Aorta (tissue), 5 donors: ENCODE measurements around the gene MDK. TPM values are rescaled to one million over a fixed set of nuclear protein-coding genes. Genes with fewer than 3 reads are reported as not detected.

Experiments
- ATAC-seq: fragments of 200-7000 bp; cut with Tn5 transposase; one replicate; pipeline ENCODE4 v1.9.1; 2022; ENCODE audit warnings: moderate library complexity; ENCODE audit not compliant: low FRiP score
- DNase-seq, 2 donors: peaks; one replicate each; pipeline ENCODE4 v3.0.0-alpha.2; 2020
- H3K27ac ChIP-seq, 2 donors: one replicate each; pipeline ENCODE4 v1.5.1; 2013; ENCODE audit warnings: low read length in 2 of 2, mild to moderate bottlenecking in 2 of 2, moderate library complexity in 2 of 2, control low read depth in 1 of 2, inconsistent platforms in 1 of 2, low read depth in 1 of 2
- H3K27me3 ChIP-seq, 2 donors: one replicate each; pipeline ENCODE4 v1.6.1; 2013; ENCODE audit warnings: control low read depth in 1 of 2, low read length in 1 of 2, mild to moderate bottlenecking in 1 of 2, moderate library complexity in 1 of 2; ENCODE audit not compliant: insufficient read depth in 2 of 2, control insufficient read depth in 1 of 2
- H3K36me3 ChIP-seq, 2 donors: one replicate each; pipeline ENCODE4 v1.6.1; 2013; ENCODE audit warnings: control low read depth in 1 of 2, low read length in 1 of 2, mild to moderate bottlenecking in 1 of 2; ENCODE audit not compliant: insufficient read depth in 2 of 2, control insufficient read depth in 1 of 2
- H3K4me1 ChIP-seq, 2 donors: one replicate each; pipeline ENCODE4 v1.6.1; 2013; ENCODE audit warnings: low read length in 2 of 2, control low read depth in 1 of 2, mild to moderate bottlenecking in 1 of 2, moderate library complexity in 1 of 2; ENCODE audit not compliant: insufficient read depth in 2 of 2, control insufficient read depth in 1 of 2
- H3K4me3 ChIP-seq, 2 donors: one replicate each; pipeline ENCODE4 v1.5.1; 2013; ENCODE audit warnings: low read length in 2 of 2, control low read depth in 1 of 2, mild to moderate bottlenecking in 1 of 2
- H3K9me3 ChIP-seq: one replicate; pipeline ENCODE4 v1.6.1; 2013; ENCODE audit warnings: mild to moderate bottlenecking, low read length; ENCODE audit not compliant: control insufficient read depth
- WGBS, 2 donors: extraction: QIAGEN DNeasy Blood & Tissue Kit; methylation state at CpG; one replicate each; pipeline ENCODE4 v1.1.7; 2013; 5-methylcytosine and 5-hydroxymethylcytosine counted together
- intact Hi-C, 2 donors: fragments of 100-400 bp; cut with DNase I; formaldehyde crosslinking; loops; one replicate each; pipeline versions ENCODE4 v1.14.2 to v1.15.0; 2022
- polyA plus RNA-seq, 2 donors: library from polyadenylated mRNA; stranded (reverse); fragments of 200-250 nt; gene quantifications; one replicate each; pipeline ENCODE4 v1.2.3, GENCODE V29; 2013
- total RNA-seq, 2 donors: library from RNA; stranded (reverse); fragmentation: NEBNext Ultra II Directional; extraction: Animal tissue kit (Norgen Biotek cat#: 25700); gene quantifications; one replicate each; pipeline ENCODE4 v1.2.1, GENCODE V29; 2021
- donor health status: healthy with polysubstance abuse.
- donor health status: Bipolar disorder and iron deficiency.
- donor health status: DM: no; HTN: no; CAD: no.
- donor health status: DM: no; HTN: no; CAD: no.
- donor health status: DM: yes; HTN: yes; CAD: no.

The MDK gene
- total and polyA plus RNA-seq, 4 donors, result 11.8 to 40.3 (median 19.6) TPM

DNA sequence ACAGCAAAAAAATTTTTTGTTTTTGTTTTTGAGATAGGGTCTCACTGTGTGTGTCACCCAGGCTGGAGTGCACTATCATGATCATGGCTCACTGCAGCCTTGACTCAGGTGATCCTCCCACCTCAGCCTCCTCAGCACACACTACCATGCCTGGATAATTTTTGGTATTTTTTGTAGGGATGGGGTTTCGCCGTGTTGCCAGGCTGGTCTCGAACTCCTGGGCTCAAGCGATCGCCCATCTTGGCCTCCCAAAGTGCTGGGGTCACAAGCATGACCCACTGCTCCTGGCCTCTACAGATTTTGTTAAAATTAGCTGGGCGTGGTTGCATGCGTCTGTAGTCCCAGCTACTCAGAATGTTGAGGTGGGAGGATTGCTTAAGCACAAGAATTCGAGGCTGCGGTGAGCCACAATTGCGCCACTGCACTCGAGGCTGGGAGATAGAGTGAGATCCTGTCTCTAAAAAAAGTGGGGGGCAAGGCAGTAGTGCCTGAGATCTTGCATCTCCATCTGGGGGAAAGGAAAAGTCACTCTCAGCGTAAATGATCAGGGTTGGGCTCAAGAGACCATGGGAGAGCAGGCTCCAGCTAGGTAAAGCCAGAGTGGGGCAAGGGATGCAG is 44.8 kb upstream of the MDK start:
- Histone ChIP-seq H3K4me1 (no peaks in the 10 kb centered on the region), H3K27ac (no peak overlapping the region), H3K27me3 (no peaks in the 10 kb centered on the region), H3K4me3 (no peak overlapping the region), H3K36me3 (no peaks in the 10 kb centered on the region), H3K9me3 (no peaks in the 10 kb centered on the region)
- ATAC-seq (no peak), DNase-seq (no peak)
- WGBS, 2 donors, result 93 to 96% methylated on average over 12 of the region's 12 CpGs
- intact Hi-C loops, result no loop called here

DNA sequence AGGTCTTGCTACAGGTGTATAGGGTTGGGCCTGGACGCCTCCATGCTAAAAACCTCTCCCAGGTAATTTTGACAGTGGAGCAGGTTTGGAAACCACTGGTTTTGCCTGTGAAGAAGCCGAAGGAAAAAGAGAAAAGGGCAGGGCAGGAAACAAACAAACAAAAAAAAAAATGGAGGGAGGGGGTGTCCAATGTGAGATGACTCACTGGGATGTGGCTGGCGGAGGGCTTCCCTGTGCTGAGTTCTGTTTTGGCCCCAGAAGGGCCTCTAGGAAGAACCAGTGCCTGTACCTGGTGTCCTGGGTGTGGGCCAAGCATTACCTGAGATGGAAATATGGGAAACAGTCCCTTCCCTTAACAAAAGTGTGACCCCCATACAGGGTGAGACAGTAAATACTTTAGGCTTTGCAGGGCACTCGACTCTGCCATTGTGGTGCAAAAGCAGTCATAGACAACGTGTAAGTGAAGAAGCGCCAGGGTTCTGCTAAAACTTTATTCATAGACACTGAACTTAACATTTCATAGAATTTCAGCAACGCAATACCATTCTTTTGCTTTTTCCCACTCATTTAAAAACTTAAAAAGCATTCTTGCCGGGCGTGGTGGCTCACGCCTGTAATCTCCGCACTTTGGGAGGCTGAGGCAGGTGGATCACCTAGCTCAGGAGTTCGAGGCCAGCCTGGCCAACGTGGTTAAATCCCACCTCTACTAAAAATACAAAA is 43.7 kb upstream of the MDK start:
- intact Hi-C loops, result no loop called here
- no peaks in the 10 kb centered on the region for H3K9me3 ChIP-seq
- 87 to 93% methylated on average over 13 of the region's 13 CpGs for WGBS, 2 donors
- ATAC-seq (no peak), DNase-seq (no peak)
- no peaks in the 10 kb centered on the region for H3K4me1 ChIP-seq
- H3K4me3 ChIP-seq, result no peak overlapping the region
- H3K36me3 ChIP-seq, result no peaks in the 10 kb centered on the region
- H3K27ac ChIP-seq, result no peak overlapping the region
- H3K27me3 ChIP-seq, result no peaks in the 10 kb centered on the region

DNA sequence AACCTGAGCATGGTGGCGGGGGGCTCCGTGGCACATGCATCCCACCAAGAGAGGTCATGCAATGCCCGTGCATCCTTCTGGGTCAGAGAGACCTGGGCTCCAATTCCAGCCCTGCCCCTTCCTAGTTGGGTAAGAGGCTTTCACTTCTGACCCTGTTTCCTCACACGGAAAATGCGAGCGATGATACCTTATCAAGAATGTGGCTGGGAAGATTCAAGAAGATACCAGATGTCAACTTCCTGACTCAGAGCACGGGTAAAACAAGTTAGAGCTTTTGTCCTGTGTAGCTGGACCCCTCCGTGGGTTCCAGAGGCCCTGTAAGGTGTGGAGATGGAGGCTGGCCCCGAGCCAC is 42.9 kb upstream of the MDK start:
- Histone ChIP-seq H3K9me3 (no peaks in the 10 kb centered on the region), H3K27ac (no peak overlapping the region), H3K36me3 (no peaks in the 10 kb centered on the region), H3K4me1 (no peaks in the 10 kb centered on the region), H3K27me3 (no peaks in the 10 kb centered on the region), H3K4me3 (no peak overlapping the region)
- DNase-seq (no peak), ATAC-seq (no peak)
- 35 to 41% methylated on average over 9 of the region's 9 CpGs for WGBS, 2 donors
- intact Hi-C loops, result no loop called here

DNA sequence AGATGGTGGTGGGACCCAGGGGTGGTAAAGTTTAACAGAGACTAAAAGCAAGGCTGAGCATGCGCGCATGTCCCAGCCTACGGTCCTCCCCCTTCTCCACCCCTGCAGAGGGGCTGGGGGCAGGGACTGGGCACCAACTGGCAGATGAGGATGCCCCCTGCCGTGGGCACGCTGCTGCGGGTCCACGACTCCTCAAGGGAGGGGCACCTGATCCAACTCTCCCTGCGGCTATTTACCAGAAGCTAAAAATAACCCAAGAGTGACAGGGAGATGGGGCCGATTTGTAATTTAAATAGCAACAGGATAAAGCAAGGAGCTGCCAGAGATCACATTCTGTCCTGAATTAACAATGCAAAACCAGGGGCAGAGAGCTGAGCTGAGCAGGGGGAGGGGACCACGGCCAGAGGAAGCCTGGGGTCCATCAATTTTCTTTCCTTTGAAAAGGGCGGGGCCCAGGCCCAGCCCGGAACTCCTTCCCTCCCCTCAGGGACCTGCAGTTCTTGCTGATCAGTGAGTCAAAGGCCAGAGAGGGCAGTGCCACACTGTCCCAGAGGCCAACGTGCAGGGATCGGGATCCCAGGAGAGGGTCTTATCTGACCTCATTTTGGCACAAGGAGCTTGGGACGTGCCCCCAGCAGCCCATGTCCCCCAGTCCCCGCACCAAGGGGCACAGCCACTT is 42.3 kb upstream of the MDK start:
- no peak overlapping the region for H3K27ac ChIP-seq
- ATAC-seq, result peak; percentile 26
- intact Hi-C loops, result no loop called here

DNA sequence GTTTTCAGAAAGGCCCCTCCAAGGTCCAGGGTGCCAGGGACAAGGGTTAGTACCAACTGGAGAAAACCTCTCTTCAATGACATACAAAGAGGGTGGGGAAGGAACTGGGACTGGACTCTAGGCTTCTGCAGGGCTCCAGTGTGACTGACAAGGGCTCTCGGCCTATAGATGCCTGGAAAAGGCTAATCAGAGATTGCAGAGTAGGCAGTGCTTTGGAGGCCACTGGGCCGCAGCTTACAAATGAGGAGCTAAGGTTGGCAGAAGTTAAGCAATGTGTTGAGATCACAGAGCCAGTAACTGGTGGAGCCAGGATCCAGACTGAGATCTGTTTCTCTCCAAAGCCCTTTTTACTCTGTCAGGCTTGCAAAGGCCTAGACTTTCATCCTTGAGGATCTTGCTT is 41.7 kb upstream of the MDK start:
- 88 to 90% methylated on average over 2 of the region's 2 CpGs for WGBS, 2 donors
- Histone ChIP-seq H3K4me3 (no peak overlapping the region), H3K27me3 (no peaks in the 10 kb centered on the region), H3K9me3 (no peaks in the 10 kb centered on the region), H3K36me3 (no peaks in the 10 kb centered on the region), H3K4me1 (no peaks in the 10 kb centered on the region), H3K27ac (no peak overlapping the region)
- ATAC-seq, result no peak
- no peak for DNase-seq
- intact Hi-C loops, result no loop called here

More for the DNA sequence above, 42.3 kb upstream of the MDK start:
- no peak overlapping the region for H3K4me3 ChIP-seq
- DNase-seq, result no peak
- no peaks in the 10 kb centered on the region for H3K36me3 ChIP-seq
- H3K27me3 ChIP-seq, result no peaks in the 10 kb centered on the region
- WGBS, 2 donors, result 36 to 38% methylated on average over 16 of the region's 16 CpGs
- no peaks in the 10 kb centered on the region for H3K9me3 ChIP-seq
- no peaks in the 10 kb centered on the region for H3K4me1 ChIP-seq

DNA sequence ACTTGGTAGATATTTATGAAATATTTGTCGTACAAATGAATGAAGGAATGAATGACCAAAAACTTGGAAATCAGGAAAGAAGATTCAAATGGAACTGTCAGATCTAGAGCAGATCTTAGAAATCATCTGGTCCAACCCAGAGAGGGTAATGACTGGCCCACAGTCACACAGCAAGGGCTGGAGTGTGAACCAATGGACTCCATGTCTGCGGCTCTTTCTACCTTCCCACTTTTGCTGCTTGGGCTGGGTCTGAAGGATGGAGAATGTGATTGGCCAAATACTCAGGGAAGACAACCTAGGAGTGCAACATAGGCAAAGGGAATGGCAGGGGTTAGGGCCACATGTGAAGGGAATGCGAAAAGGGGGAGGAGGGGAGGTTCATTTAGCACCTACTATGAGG is 40.0 kb upstream of the MDK start:
- intact Hi-C loops, result no loop called here
- no peak for ATAC-seq
- Histone ChIP-seq H3K27me3 (no peaks in the 10 kb centered on the region), H3K27ac (no peak overlapping the region), H3K4me1 (no peaks in the 10 kb centered on the region), H3K4me3 (no peak overlapping the region), H3K36me3 (no peaks in the 10 kb centered on the region), H3K9me3 (no peaks in the 10 kb centered on the region)
- 93 to 95% methylated on average over 3 of the region's 3 CpGs for WGBS, 2 donors
- DNase-seq, result no peak

DNA sequence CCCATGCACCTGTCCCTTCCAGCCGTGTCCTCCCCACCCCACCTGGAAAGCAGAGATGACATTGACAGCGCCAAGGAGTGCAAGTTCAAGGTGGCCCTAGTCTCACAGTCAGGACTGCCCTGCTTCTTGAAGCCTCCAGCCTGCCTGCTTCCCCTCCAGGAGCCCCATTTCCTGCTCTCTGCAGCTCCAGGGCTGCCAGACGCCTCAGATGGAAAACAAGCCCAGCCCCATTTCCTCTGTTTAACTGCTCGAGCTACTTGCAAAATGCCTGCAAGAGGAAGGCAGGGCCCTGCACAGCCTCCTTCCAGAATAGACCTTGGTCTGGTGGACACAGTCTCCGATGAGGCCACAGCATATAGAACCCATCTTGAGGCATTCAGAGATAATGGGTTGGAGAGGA is 39.2 kb upstream of the MDK start:
- ATAC-seq, result no peak
- intact Hi-C loops, result no loop called here
- DNase-seq, result no peak
- H3K4me1 ChIP-seq, result no peaks in the 10 kb centered on the region
- WGBS, 2 donors, result 77% methylated on average over 5 of the region's 5 CpGs
- H3K9me3 ChIP-seq, result no peaks in the 10 kb centered on the region
- no peak overlapping the region for H3K27ac ChIP-seq
- no peak overlapping the region for H3K4me3 ChIP-seq
- no peaks in the 10 kb centered on the region for H3K27me3 ChIP-seq
- no peaks in the 10 kb centered on the region for H3K36me3 ChIP-seq

DNA sequence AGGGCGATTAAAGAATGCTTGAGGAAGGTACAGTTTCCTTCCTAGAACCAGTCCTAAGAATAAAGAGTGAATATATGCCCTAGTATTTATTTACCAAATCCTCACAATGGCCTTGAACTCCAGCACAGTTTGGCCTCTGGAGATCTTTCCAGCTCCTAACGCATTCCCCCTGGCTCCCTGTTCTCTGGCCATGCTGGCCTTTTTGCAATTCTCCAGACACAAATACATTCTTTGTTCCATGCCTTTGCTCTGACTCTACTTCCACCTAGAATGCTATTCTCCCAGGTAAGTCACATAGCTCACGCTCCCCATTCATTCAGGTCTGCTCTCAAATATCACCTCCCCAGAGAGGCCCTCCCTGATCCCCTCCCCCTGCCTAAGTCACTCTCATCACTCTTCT is 37.9 kb upstream of the MDK start:
- ATAC-seq (no peak), DNase-seq (no peak)
- Histone ChIP-seq H3K36me3 (no peaks in the 10 kb centered on the region), H3K4me3 (no peak overlapping the region), H3K4me1 (peaks cover 0 to 2% of the 10 kb centered on the region in 2 donors), H3K9me3 (no peaks in the 10 kb centered on the region), H3K27ac (no peak overlapping the region), H3K27me3 (no peaks in the 10 kb centered on the region)
- WGBS, 2 donors, result 82 to 91% methylated on average over 3 of the region's 3 CpGs
- intact Hi-C loops, result no loop called here

DNA sequence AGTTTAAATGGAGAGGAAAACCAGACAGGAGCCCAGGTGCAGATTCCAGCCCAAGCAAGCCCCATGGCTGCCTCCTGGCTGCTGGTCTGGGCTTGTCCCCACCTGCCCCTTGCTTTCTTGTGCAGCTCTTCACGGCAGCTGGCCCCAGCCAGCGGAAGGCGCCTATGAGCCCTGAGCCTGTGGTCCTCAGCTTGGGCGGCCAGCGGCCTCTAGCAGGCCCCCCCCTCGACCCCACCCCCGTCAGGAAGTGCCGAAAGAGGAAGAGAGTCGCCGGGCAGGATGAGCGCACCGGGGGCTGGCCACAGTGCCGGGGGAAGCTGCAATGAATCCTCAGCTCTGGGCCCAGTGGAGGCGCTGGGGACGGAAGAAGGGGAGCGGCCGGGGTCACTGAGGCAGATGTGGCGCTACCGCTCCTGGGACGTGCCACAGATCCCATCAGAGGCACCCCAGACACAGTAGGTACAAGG is 36.3 kb upstream of the MDK start:
- Histone ChIP-seq H3K27me3 (no peaks in the 10 kb centered on the region), H3K4me1 (peaks cover 0 to 2% of the 10 kb centered on the region in 2 donors), H3K27ac (no peak overlapping the region), H3K36me3 (no peaks in the 10 kb centered on the region), H3K4me3 (no peak overlapping the region), H3K9me3 (no peaks in the 10 kb centered on the region)
- 65 to 71% methylated on average over 20 of the region's 20 CpGs for WGBS, 2 donors
- ATAC-seq, result no peak
- DNase-seq, result peak in 1 of 2 donors; percentile 79
- intact Hi-C loops, result no loop called here
